GM12878 (cell line): ENCODE measurements around the gene SPIRE1. TPM values are rescaled to one million over a fixed set of nuclear protein-coding genes. Genes with fewer than 3 reads are reported as not detected.

Experiments used
- ATAC-seq: fragments of 200-7000 bp; cut with Tn5 transposase; 3 replicates; pipeline ENCODE4 v1.9.1; 2020; ENCODE audit warnings: mild to moderate bottlenecking, moderate library complexity
- BruUV-seq: library from RNA; stranded (reverse); fragments of 400-500 nt; replicated peaks from 2 replicates; lab custom pipeline; 2021; lab: Mats Ljungman, UMichigan
- CTCF ChIA-PET: fragments of 300-600 bp; sonication (Branson Sonifier 250); formaldehyde crosslinking; extraction: SDS; loops from one replicate; lab custom pipeline; 2021; ENCODE audit warnings: inconsistent platforms; lab: Yijun Ruan, JAX
- POLR2A ChIA-PET: fragments of 350-600 bp; formaldehyde crosslinking; extraction: SDS; loops from one replicate; lab custom pipeline; 2021; ENCODE audit warnings: inconsistent platforms; lab: Charles Lee
- RAD21 ChIA-PET: fragments of 300-600 bp; sonication (Branson Sonifier 250); formaldehyde crosslinking; loops from one replicate; lab custom pipeline; 2023; ENCODE audit warnings: antibody characterized with exemption; ENCODE audit not compliant: unreplicated experiment; lab: Charles Lee
- SMC1A ChIA-PET: fragments of 300-600 bp; sonication (Branson Sonifier 250); formaldehyde crosslinking; loops from one replicate; lab custom pipeline; 2023; ENCODE audit not compliant: unreplicated experiment, uncharacterized antibody; lab: Charles Lee
- DNase-seq: peaks from one replicate; pipeline ENCODE4 v3.0.0-alpha.2; 2011; ENCODE audit warnings: low read depth, low spot score
- FAIRE-seq: peaks from 3 replicates; lab custom pipeline; 2011; peaks lifted over from hg19 to GRCh38; lab: Jason Lieb, UNC
- H2AFZ ChIP-seq: 2 replicates; pipeline ENCODE4 v1.6.0; 2011; ENCODE audit warnings: low read depth, low read length, control low read depth; ENCODE audit not compliant: control insufficient read depth
- H3K27ac ChIP-seq: 2 replicates; pipeline ENCODE4 v1.5.1; 2011; ENCODE audit warnings: control low read depth; ENCODE audit not compliant: control insufficient read depth, insufficient read depth
- H3K27me3 ChIP-seq, 2 experiments: replicated peaks in 1 of 2; 2 replicates each; pipeline versions ENCODE4 v1.6.0 to v1.6.1; 2011; ENCODE audit warnings: low read length in 1 of 2; ENCODE audit not compliant: control insufficient read depth in 2 of 2, insufficient read depth in 2 of 2
- H3K36me3 ChIP-seq, 2 experiments: 2 replicates each; pipeline ENCODE4 v1.5.1; 2011; ENCODE audit warnings: low read length in 1 of 2; ENCODE audit not compliant: control insufficient read depth in 2 of 2, insufficient read depth in 2 of 2
- H3K4me1 ChIP-seq: 2 replicates; pipeline ENCODE4 v1.6.1; 2011; ENCODE audit warnings: mild to moderate bottlenecking, low read length, moderate library complexity, mixed read lengths; ENCODE audit not compliant: control insufficient read depth, insufficient read depth
- H3K4me2 ChIP-seq: 2 replicates; pipeline ENCODE4 v1.6.0; 2011; ENCODE audit warnings: control low read depth; ENCODE audit not compliant: control insufficient read depth, insufficient read depth
- H3K4me3 ChIP-seq: fragments of 200-600 bp; sonication (generic); 2 replicates; pipeline ENCODE4 v1.5.1; 2016
- H3K79me2 ChIP-seq: 2 replicates; pipeline ENCODE4 v1.6.0; 2011; ENCODE audit warnings: low read length; ENCODE audit not compliant: control insufficient read depth, insufficient read depth
- H3K9ac ChIP-seq: 2 replicates; pipeline ENCODE4 v1.8.0; 2011; ENCODE audit warnings: low read length, control low read depth, mixed read lengths; ENCODE audit not compliant: control insufficient read depth, insufficient read depth
- H3K9me3 ChIP-seq: replicated peaks from 3 replicates; pipeline ENCODE4 v1.5.1; 2011; ENCODE audit warnings: mild to moderate bottlenecking, low read length; ENCODE audit not compliant: control insufficient read depth, insufficient read depth
- H4K20me1 ChIP-seq: 2 replicates; pipeline ENCODE4 v1.6.0; 2011; ENCODE audit not compliant: control insufficient read depth, insufficient read depth
- ASH2L ChIP-seq: fragments of 300-600, 200-600 bp; sonication (generic); IDR thresholded peaks from 2 replicates; pipeline ENCODE4 v1.6.1; 2017; ENCODE audit warnings: low read depth, mild to moderate bottlenecking, borderline replicate concordance
- BCL11A ChIP-seq: IDR thresholded peaks from 2 replicates; pipeline ENCODE4 v1.6.1; 2011; ENCODE audit warnings: low read depth, low read length
- CBFB ChIP-seq: IDR thresholded peaks from 2 replicates; pipeline ENCODE4 v1.6.1; 2016; ENCODE audit warnings: antibody characterized with exemption, low read depth
- FOXK2 ChIP-seq: fragments of 450-650 bp; IDR thresholded peaks from 2 replicates; pipeline ENCODE4 v1.6.1; 2017; ENCODE audit warnings: mild to moderate bottlenecking, moderate library complexity
- GABPA ChIP-seq: IDR thresholded peaks from 2 replicates; pipeline ENCODE4 v1.6.1; 2014; ENCODE audit warnings: antibody characterized with exemption, low read depth, mild to moderate bottlenecking, inconsistent platforms
- IRF4 ChIP-seq: IDR thresholded peaks from 2 replicates; pipeline ENCODE4 v1.6.1; 2011; ENCODE audit warnings: low read depth, low read length
- MYC ChIP-seq: IDR thresholded peaks from 2 replicates; pipeline ENCODE4 v1.6.1; 2011; ENCODE audit warnings: mild to moderate bottlenecking, low read length, moderate library complexity, inconsistent platforms; ENCODE audit not compliant: insufficient read depth, insufficient replicate concordance, insufficient read length, severe bottlenecking
- NFYB ChIP-seq: IDR thresholded peaks from 2 replicates; pipeline ENCODE4 v1.6.1; 2011; ENCODE audit warnings: low read depth, mild to moderate bottlenecking, low read length, improper control_type of control experiment, moderate library complexity; ENCODE audit not compliant: insufficient read depth
- POLR2A ChIP-seq: IDR thresholded peaks from 2 replicates; pipeline ENCODE4 v1.6.1; 2011; ENCODE audit warnings: low read depth, mild to moderate bottlenecking, low read length
- POU2F2 ChIP-seq: IDR thresholded peaks from 3 replicates; pipeline ENCODE4 v1.6.1; 2011; ENCODE audit warnings: low read depth, mild to moderate bottlenecking, low read length, borderline replicate concordance
- SMAD5 ChIP-seq: IDR thresholded peaks from 2 replicates; pipeline ENCODE4 v1.6.1; 2016; ENCODE audit warnings: antibody characterized with exemption, low read depth
- SUPT20H ChIP-seq: IDR thresholded peaks from 2 replicates; pipeline ENCODE4 v1.6.1; 2011; ENCODE audit warnings: low read depth, mild to moderate bottlenecking, low read length, moderate library complexity, borderline replicate concordance; ENCODE audit not compliant: control insufficient read depth
- ZNF207 ChIP-seq: fragments of 450-650 bp; IDR thresholded peaks from 2 replicates; pipeline ENCODE4 v1.6.1; 2014; ENCODE audit warnings: antibody characterized with exemption, mild to moderate bottlenecking, borderline replicate concordance
- ZNF217 ChIP-seq: fragments of 450-650 bp; IDR thresholded peaks from 2 replicates; pipeline ENCODE4 v1.6.1; 2017; ENCODE audit warnings: antibody characterized with exemption, mild to moderate bottlenecking
- WGBS: methylation state at CpG from one replicate; pipeline ENCODE4 v1.1.6; 2016; ENCODE audit warnings: low lambda C conversion rate; ENCODE audit not compliant: insufficient replicate concordance, insufficient coverage; ENCODE audit errors: missing lambda C conversion rate; 5-methylcytosine and 5-hydroxymethylcytosine counted together
- in situ Hi-C: fragments of 300-500 bp; cut with MboI; formaldehyde crosslinking; loops from 9 replicates; pipeline ENCODE4 v1.14.3; 2018; ENCODE audit warnings: mixed read lengths
- intact Hi-C: fragments of 100-400 bp; cut with micrococcal nuclease; formaldehyde crosslinking; loops from one replicate; pipeline ENCODE4 v1.14.2; 2022; ENCODE audit not compliant: unreplicated experiment
- polyA plus RNA-seq, 11 experiments: library from polyadenylated mRNA; depleted of rRNA in 4 of 11; unstranded in 6 of 11; stranded (reverse) in 5 of 11; fragments of >200 nt; fragmentation: Nextera tagmentation in 4 of 11; fragmentation: Illumina TruSeq in 1 of 11; extraction: Ambion mirVana in 4 of 11; extraction: Trizol in 1 of 11; gene quantifications; 1 replicate in 1 of 11; 2 replicates in 10 of 11; pipeline versions ENCODE4 v1.2.1 to v1.2.3, GENCODE V29; 2011 to 2016; ENCODE audit warnings: inconsistent platforms in 2 of 11, missing spikeins in 2 of 11, low read depth in 1 of 11
- total RNA-seq, 4 experiments: library from RNA; depleted of rRNA in 3 of 4; stranded (reverse); fragments of >200 nt in 3 of 4; fragmentation: Illumina TruSeq in 1 of 4; extraction: Trizol in 1 of 4; gene quantifications; 2 replicates each; pipeline versions ENCODE4 v1.2.1 to v1.2.3, GENCODE V29; 2013 to 2021
- TF ChIP-seq, protein P1 (sequence below): fragments of 450-650 bp; formaldehyde crosslinking; IDR thresholded peaks from 2 replicates; pipeline ENCODE4 v1.5.0; 2022; ENCODE audit warnings: mild to moderate bottlenecking, missing genetic modification characterization

SPIRE1 gene
- total and polyA plus RNA-seq, 10 of the 15 experiments (the other 5 are each of a cell fraction or from before 2014, with no cell fraction given), result 0.18 to 9.2 (median 4.3) TPM

DNA sequence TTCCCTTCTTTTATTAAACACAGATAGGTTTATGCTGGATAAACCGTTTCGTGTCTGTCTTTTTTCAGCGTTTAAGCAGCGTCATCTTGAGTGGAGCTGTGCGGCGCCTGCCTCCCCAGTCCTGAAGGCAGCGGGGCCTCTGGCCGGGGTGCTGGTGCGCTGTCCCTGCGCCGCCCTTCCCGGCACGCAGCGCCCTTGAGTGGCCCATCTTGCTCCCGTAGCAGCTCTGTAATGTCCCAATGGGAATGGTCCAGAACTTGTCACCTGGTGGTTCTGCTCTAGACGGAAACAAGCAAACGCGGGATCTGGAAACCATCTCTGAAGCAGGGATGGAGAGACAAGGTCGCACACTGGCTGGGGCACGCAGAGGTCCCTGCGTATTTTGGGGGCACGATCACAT is 225.7 kb downstream of the SPIRE1 start:
- intact Hi-C loops (no loop called here), in situ Hi-C loops (no loop called here)
- WGBS, result 99% methylated on average over 22 of the region's 22 CpGs
- no peaks in the 10 kb centered on the region for H3K27me3 ChIP-seq
- H3K36me3 ChIP-seq, result no peaks in the 10 kb centered on the region; a peak in 3 of 4 replicates
- POLR2A ChIA-PET, result no interaction called here
- H3K4me1 ChIP-seq, result no peaks in the 10 kb centered on the region
- ATAC-seq (no peak), FAIRE-seq (no peak), DNase-seq (no peak)
- H3K79me2 ChIP-seq, result no peaks in the 10 kb centered on the region
- SMC1A ChIA-PET, result no interaction called here
- no peak overlapping the region for H3K27ac ChIP-seq
- no peak overlapping the region for H2AFZ ChIP-seq
- TF ChIP-seq POLR2A, result no peak
- TF ChIP-seq SUPT20H, result no peak
- TF ChIP-seq ASH2L, result no peak
- no peak for TF ChIP-seq SMAD5
- TF ChIP-seq BCL11A, result no peak
- no peak for TF ChIP-seq GABPA
- TF ChIP-seq NFYB, result no peak
- TF ChIP-seq, protein P1, sequence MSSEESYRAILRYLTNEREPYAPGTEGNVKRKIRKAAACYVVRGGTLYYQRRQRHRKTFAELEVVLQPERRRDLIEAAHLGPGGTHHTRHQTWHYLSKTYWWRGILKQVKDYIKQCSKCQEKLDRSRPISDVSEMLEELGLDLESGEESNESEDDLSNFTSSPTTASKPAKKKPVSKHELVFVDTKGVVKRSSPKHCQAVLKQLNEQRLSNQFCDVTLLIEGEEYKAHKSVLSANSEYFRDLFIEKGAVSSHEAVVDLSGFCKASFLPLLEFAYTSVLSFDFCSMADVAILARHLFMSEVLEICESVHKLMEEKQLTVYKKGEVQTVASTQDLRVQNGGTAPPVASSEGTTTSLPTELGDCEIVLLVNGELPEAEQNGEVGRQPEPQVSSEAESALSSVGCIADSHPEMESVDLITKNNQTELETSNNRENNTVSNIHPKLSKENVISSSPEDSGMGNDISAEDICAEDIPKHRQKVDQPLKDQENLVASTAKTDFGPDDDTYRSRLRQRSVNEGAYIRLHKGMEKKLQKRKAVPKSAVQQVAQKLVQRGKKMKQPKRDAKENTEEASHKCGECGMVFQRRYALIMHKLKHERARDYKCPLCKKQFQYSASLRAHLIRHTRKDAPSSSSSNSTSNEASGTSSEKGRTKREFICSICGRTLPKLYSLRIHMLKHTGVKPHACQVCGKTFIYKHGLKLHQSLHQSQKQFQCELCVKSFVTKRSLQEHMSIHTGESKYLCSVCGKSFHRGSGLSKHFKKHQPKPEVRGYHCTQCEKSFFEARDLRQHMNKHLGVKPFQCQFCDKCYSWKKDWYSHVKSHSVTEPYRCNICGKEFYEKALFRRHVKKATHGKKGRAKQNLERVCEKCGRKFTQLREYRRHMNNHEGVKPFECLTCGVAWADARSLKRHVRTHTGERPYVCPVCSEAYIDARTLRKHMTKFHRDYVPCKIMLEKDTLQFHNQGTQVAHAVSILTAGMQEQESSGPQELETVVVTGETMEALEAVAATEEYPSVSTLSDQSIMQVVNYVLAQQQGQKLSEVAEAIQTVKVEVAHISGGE (CRISPR knock-in tag), result no peak
- TF ChIP-seq ZNF207, result no peak
- TF ChIP-seq CBFB, result no peak
- no peak for TF ChIP-seq POU2F2
- no peak for TF ChIP-seq MYC
- TF ChIP-seq FOXK2, result no peak
- no peak for TF ChIP-seq IRF4
- TF ChIP-seq ZNF217, result no peak
- RAD21 ChIA-PET, result no interaction called here
- H4K20me1 ChIP-seq, result no peaks in the 10 kb centered on the region
- no peak overlapping the region for H3K4me3 ChIP-seq
- no peaks in the 10 kb centered on the region for H3K9me3 ChIP-seq
- no peak overlapping the region for H3K9ac ChIP-seq
- H3K4me2 ChIP-seq, result no peak overlapping the region
- BruUV-seq, result no TSS peak
- CTCF ChIA-PET, result no interaction called here
